Lung (tissue), 12 donors: ENCODE results near the gene AP5S1. TPM values are rescaled to one million over a fixed set of nuclear protein-coding genes. Genes with fewer than 3 reads are reported as not detected.
A peak's percentile ranks its signal among the peaks of the same experiment; 100 is the strongest.

Source experiments
- ATAC-seq: fragments of 200-7000 bp; cut with Tn5 transposase; one replicate; pipeline ENCODE4 v1.9.1; 2020; ENCODE audit warnings: moderate number of reproducible peaks; ENCODE audit not compliant: insufficient read depth, low FRiP score
- DNase-seq, 3 donors: peaks; one replicate each; pipeline ENCODE4 v3.0.0-alpha.2; 2013 to 2017
- H3K27ac ChIP-seq, 2 donors: one replicate each; pipeline ENCODE4 v1.5.1; 2013; ENCODE audit warnings: mild to moderate bottlenecking in 2 of 2, moderate library complexity in 2 of 2, control low read depth in 1 of 2, inconsistent platforms in 1 of 2, low read depth in 1 of 2, low read length in 1 of 2
- H3K27me3 ChIP-seq, 3 donors: one replicate each; pipeline ENCODE4 v1.5.1; 2013; ENCODE audit warnings: low read length in 2 of 3; ENCODE audit not compliant: control insufficient read depth in 3 of 3, insufficient read depth in 3 of 3
- H3K36me3 ChIP-seq, 4 donors: one replicate each; pipeline ENCODE4 v1.5.1; 2013; ENCODE audit warnings: low read length in 4 of 4, mild to moderate bottlenecking in 1 of 4, moderate library complexity in 1 of 4; ENCODE audit not compliant: control insufficient read depth in 4 of 4, insufficient read depth in 4 of 4
- H3K4me1 ChIP-seq, 5 donors: one replicate each; pipeline ENCODE4 v1.5.1; 2013; ENCODE audit warnings: low read length in 5 of 5, mild to moderate bottlenecking in 2 of 5, moderate library complexity in 1 of 5; ENCODE audit not compliant: control insufficient read depth in 5 of 5, insufficient read depth in 5 of 5
- H3K4me3 ChIP-seq: one replicate; pipeline ENCODE4 v1.5.1; 2013; ENCODE audit warnings: mild to moderate bottlenecking, control low read depth, moderate library complexity
- H3K9ac ChIP-seq, 2 donors: one replicate each; pipeline ENCODE4 v1.5.1; 2013; ENCODE audit warnings: low read length in 2 of 2, control low read depth in 1 of 2; ENCODE audit not compliant: insufficient read depth in 1 of 2
- H3K9me3 ChIP-seq, 4 donors: one replicate each; pipeline ENCODE4 v1.5.1; 2013; ENCODE audit warnings: low read length in 3 of 4, mild to moderate bottlenecking in 1 of 4, moderate library complexity in 1 of 4; ENCODE audit not compliant: control insufficient read depth in 4 of 4, insufficient read depth in 3 of 4
- CTCF ChIP-seq: IDR thresholded peaks from 2 replicates; pipeline ENCODE4 v1.5.1; 2012; ENCODE audit warnings: mild to moderate bottlenecking; ENCODE audit errors: control extremely low read depth, extremely low read depth
- WGBS, 2 donors: extraction: QIAGEN DNeasy Blood & Tissue Kit; methylation state at CpG; one replicate each; pipeline ENCODE4 v1.1.7; 2013; 5-methylcytosine and 5-hydroxymethylcytosine counted together
- polyA plus RNA-seq, 2 donors: library from polyadenylated mRNA; stranded (reverse); fragments of 200-250 nt; gene quantifications; one replicate each; pipeline ENCODE4 v1.2.1, GENCODE V29; 2013
- total RNA-seq, 2 donors: library from RNA; depleted of rRNA in 1 of 2; stranded (reverse); fragments of >200 nt in 1 of 2; gene quantifications; one replicate each; pipeline ENCODE4 v1.2.1, GENCODE V29; 2014 to 2021
- donor health status: control.
- donor health status: control.
- donor health status: Bipolar disorder and iron deficiency.
- donor health status: healthy.
- donor health status: DM: yes; HTN: yes; CAD: no.

The AP5S1 gene
- total and polyA plus RNA-seq, 4 donors: 8.1 to 20.7 (median 11.9) TPM

GRCh38 chr20:3794701-3795420 is 25.5 kb upstream of the AP5S1 start:
- WGBS, 2 donors: 86 to 92% methylated on average over 25 of the region's 25 CpGs
- ATAC-seq: no peak
- no peak overlapping the region for H3K4me3 ChIP-seq
- no peak for TF ChIP-seq CTCF
- peak overlapping the region in 1 of 2 donors; percentile 92 for H3K9ac ChIP-seq
- no peak for DNase-seq
- no peaks in the 10 kb centered on the region for H3K27me3 ChIP-seq
- H3K9me3 ChIP-seq: no peaks in the 10 kb centered on the region
- peaks cover 0 to 40% (median 13%) of the 10 kb centered on the region in 5 donors for H3K4me1 ChIP-seq
- peak overlapping the region; percentile 39 to 98 for H3K27ac ChIP-seq
- H3K36me3 ChIP-seq: peaks cover 0 to 11% (median under 1%) of the 10 kb centered on the region in 4 donors

- WGBS, 2 donors: 1% methylated on average over 59 to 67 of the region's 69 CpGs
- Histone ChIP-seq H3K9me3 (no peaks in the 10 kb centered on the region), H3K36me3 (peaks cover 0 to 20% (median 7%) of the 10 kb centered on the region in 4 donors), H3K27me3 (no peaks in the 10 kb centered on the region), H3K4me3 (peak within 1 kb of the TSS; percentile 87), H3K4me1 (peaks cover 0 to 40% (median 14%) of the 10 kb centered on the region in 5 donors), H3K27ac (peak within 1 kb of the TSS; percentile 96 to 98), H3K9ac (peak within 1 kb of the TSS; percentile 86 to 92)
- ATAC-seq (peak; percentile 92), DNase-seq (peak; percentile 96 to 97 (median 96))
- no peak for TF ChIP-seq CTCF
These were observed 24.6 kb upstream of the AP5S1 start, which contains the start of gene CDC25B for GRCh38 chr20:3795511-3796468. TSS of gene CDC25B (plus strand) at chr20:3796310. CDS start at chr20:3796532, 222 bp downstream.

- no peak for ATAC-seq
- H3K4me3 ChIP-seq: peak overlapping the region; percentile 87
- no peak for DNase-seq
- H3K9ac ChIP-seq: no peak overlapping the region
- H3K4me1 ChIP-seq: peaks cover 0 to 40% (median 14%) of the 10 kb centered on the region in 5 donors
- WGBS, 2 donors: 11 to 19% methylated on average over 28 to 33 of the region's 33 CpGs
- H3K9me3 ChIP-seq: no peaks in the 10 kb centered on the region
- H3K27me3 ChIP-seq: no peaks in the 10 kb centered on the region
- no peak for TF ChIP-seq CTCF
- peaks cover 0 to 29% (median 11%) of the 10 kb centered on the region in 4 donors for H3K36me3 ChIP-seq
- peak overlapping the region in 1 of 2 donors; percentile 78 for H3K27ac ChIP-seq
These were observed 23.7 kb upstream of the AP5S1 start for GRCh38 chr20:3796477-3797225.
